Measurements from ENCODE around the gene SPECC1L.
"Not testable (repeated sequence)": the region's sequence is repeated elsewhere in the genome, so short reads cannot be mapped to it uniquely, and the experiment has no call there.

Gene SPECC1L

GRCh38 chr22:24259459-24259858 lies 11.2 kb upstream of the SPECC1L start:
- TF ChIP-seq CTCF (IDR thresholded peaks at IDR 0.05; ENCODE audit: low read depth, low read length): peak; percentile 43
- peak; percentile 40 for DNase-seq (ENCODE audit: extremely low read depth, low read depth)

DNA sequence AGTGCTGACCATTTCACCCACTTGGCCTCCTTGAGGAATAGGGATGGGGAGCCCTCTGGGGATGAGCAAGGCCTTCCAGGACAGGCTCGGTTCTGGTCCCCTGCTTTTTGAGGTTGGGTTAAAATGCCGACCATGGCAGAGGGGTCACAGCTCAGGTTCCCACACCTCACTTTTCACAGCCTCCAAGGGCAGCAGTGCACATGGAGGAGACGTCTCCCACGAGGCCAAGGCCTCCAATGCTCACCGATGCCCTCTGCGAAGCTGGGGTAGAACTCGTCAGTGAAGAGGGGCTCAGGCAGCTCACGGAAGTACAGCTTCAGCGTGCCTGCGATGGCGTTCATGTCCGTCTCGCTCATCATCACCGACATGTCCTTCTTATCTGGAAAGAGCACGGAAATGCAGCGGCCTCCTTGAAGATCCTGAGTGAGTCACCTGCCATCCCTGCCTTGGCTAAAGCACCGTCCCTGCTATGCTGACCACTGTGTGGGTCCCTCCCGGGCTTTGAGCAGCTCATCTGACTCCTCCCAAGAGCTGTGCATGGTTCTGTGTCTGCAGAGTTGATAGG lies 8.4 kb upstream of the SPECC1L start:
- not testable (repeated sequence) for DNase-seq (ENCODE audit: extremely low read depth, low read depth)

- not testable (repeated sequence) for DNase-seq (ENCODE audit: extremely low read depth, low read depth)
Observed at GRCh38 chr22:24263479-24263878, 7.2 kb upstream of the SPECC1L start.

DNA sequence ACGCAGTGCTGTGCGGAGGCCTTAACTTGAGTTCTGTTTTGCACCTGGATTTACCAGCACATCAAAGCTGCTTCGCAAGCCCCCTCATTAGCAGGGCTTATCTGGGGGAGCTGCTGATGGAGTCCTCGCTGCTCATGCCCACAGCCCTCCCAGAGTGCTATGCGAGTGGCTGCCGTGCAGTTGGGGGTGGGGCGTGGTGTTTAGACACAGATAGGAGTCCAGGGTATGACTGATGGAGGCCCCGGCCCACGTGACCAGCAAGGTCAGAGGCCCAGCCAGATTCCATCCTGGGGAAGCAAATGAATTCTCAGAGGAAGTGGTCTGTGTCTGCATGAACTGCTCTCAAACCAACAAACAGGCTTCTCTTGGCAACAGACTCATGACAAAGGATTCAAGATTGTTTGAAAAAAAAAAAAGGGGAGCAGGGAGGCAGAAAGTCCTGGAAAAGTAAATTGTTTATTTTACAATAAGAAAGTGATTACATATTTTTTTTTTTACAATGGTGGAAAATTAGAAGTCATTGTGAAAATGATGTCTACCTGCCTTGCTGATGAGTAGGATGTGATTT lies 6.2 kb upstream of the SPECC1L start:
- peak; percentile 32 for DNase-seq (ENCODE audit: extremely low read depth, low read depth)

DNA sequence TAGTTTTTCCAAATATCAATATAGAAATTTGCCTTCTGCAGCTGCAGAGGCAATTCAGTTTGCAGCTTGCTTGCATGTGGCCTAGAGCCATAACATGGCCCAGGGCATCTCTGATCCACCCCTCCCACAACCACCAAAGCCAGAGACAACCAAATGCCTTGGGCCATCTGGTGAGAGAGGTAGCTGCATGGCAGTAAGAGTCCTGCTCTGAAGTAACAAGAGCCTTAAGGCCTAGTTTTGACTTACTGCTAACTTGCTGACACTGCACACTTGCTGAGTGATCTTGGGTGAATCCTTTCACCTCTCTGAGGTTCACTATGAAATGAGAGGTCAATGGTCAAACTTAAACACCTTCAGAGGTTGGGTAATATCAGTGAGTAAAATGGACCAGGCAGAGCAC lies 4.9 kb upstream of the SPECC1L start:
- no peak for DNase-seq (ENCODE audit: extremely low read depth, low read depth)
- TF ChIP-seq CTCF (IDR thresholded peaks at IDR 0.05; ENCODE audit: low read depth, low read length): no peak

DNA sequence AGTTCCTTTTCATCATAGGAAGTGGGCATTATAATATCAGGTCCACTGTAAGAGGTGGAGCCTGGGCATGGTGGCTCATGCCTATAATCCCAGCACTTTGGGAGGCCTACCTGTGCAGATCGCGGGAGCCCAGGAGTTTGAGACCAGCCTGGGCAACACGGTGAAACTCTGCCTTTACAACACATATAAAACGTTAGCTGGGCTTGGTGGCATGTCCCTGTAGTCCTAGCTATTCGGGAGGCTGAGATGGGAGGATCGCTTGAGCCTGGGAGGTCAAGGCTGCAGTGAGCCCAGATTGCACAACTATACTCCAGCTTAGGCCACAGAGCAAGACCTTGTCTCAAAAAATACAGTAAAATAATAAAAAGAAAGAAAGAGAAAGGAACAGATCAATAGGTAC lies 4.1 kb upstream of the SPECC1L start:
- DNase-seq (ENCODE audit: extremely low read depth, low read depth): not testable (repeated sequence)

GRCh38 chr22:24271386-24271854 lies 789 bp downstream of the SPECC1L start:
- DNase-seq (ENCODE audit: extremely low read depth, low read depth): no peak
- TF ChIP-seq CTCF (IDR thresholded peaks at IDR 0.05; ENCODE audit: low read depth, low read length): no peak

DNA sequence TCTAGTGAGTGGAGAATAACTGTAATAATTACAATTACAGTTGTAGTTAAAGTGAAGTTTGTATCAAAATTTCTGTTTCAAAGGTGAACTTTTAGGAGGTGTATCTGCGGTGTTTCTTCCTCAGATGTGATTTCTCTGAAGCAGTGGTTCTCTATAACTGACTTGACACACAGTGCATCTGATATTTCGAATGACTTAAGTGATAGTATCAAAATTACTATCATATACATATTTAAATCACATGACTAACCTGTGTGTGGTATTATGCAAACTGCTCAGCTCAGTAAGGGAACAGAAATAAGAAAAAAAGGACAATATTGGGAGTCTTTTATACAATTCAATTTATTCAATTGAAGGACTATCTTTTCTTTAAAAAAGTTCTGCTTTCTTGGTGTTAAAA lies 2.4 kb downstream of the SPECC1L start:
- not testable (repeated sequence) for DNase-seq (ENCODE audit: extremely low read depth, low read depth)

DNA sequence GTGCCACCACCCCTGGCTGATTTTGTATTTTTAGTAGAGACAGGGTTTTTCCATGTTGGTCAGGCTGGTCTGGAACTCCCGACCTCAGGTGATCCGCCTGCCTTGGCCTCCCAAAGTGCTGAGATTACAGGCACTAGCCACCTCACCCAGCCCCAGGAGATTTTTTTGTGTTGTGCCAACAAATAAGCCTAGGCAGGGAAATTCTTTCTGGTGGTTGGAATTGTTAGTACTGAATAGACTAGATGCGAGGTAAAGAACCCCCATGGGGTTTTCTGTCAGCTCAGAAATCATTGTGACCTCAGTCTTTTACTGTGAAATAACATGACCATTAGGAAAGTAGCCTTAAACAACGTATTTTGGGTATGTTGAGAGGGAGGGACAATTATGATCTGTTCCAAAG lies 3.3 kb downstream of the SPECC1L start:
- DNase-seq (ENCODE audit: extremely low read depth, low read depth): not testable (repeated sequence)

DNA sequence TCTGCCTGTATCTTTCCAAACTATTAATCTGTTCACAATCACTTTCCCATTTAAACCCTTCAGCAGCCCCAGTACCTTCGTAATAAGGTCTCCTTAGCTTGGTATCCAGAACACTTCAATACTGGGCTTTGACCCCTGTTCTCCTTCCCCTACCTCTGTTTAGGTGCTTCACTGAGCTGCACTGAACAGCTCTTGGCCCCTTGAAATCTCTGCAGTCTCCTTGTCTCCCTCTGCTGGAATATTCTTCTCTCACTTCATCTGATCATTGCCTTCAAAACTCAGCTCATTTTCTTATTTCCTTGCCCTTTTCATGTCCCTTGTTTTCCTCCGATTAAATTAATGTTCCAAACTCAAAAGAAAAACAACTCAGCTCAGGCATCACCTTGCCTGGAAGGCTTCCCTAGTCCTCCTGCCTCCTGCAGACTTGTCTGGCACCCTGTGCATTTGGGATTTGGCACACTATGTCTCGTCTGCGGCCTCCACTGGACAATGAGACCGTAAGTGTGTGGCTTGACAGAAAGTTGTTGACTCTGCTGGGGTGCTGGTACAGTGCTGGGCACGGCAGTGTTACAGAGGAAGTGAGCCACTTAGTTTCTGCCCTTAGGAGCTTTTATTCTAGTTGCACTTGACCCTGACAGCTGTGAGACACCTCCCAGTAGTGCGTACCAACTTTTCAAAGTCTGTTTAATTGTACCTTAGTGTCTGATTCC lies 4.2 kb downstream of the SPECC1L start:
- not testable (repeated sequence) for DNase-seq (ENCODE audit: extremely low read depth, low read depth)

GRCh38 chr22:24280363-24280762 lies 9.7 kb downstream of the SPECC1L start:
- not testable (repeated sequence) for DNase-seq (ENCODE audit: extremely low read depth, low read depth)

GRCh38 chr22:24282401-24282800 lies 11.8 kb downstream of the SPECC1L start:
- TF ChIP-seq CTCF (IDR thresholded peaks at IDR 0.05; ENCODE audit: low read depth, low read length): no peak
- DNase-seq (ENCODE audit: extremely low read depth, low read depth): no peak
